Left ventricle myocardium inferior (tissue), 1 donor: Measurements from ENCODE around the gene ADH4. TPM values are rescaled to one million over a fixed set of nuclear protein-coding genes. Genes with fewer than 3 reads are reported as not detected.

ENCODE experiments used
- DNase-seq: peaks from one replicate; pipeline ENCODE4 v3.0.0-alpha.2; 2020
- H3K27ac ChIP-seq: fragments of 200-600 bp; replicated peaks from 2 replicates; pipeline ENCODE4 v1.8.0; 2021
- H3K27me3 ChIP-seq: fragments of 200-600 bp; 2 replicates; pipeline ENCODE4 v1.8.0; 2021; ENCODE audit warnings: low read depth
- H3K36me3 ChIP-seq: fragments of 200-600 bp; 2 replicates; pipeline ENCODE4 v1.8.0; 2021
- H3K4me1 ChIP-seq: fragments of 200-600 bp; 2 replicates; pipeline ENCODE4 v1.8.0; 2021
- H3K4me3 ChIP-seq: fragments of 200-600 bp; 2 replicates; pipeline ENCODE4 v1.8.0; 2021; ENCODE audit warnings: mild to moderate bottlenecking, moderate library complexity
- H3K9me3 ChIP-seq: fragments of 200-600 bp; replicated peaks from 2 replicates; pipeline ENCODE4 v1.8.0; 2021
- CTCF ChIP-seq: fragments of 200-600 bp; IDR thresholded peaks from 2 replicates; pipeline ENCODE4 v1.8.0; 2021; ENCODE audit warnings: antibody characterized with exemption, mild to moderate bottlenecking, borderline replicate concordance
- intact Hi-C: fragments of 100-400 bp; cut with micrococcal nuclease; formaldehyde crosslinking; loops from one replicate; pipeline ENCODE4 v1.11.0; 2022
- total RNA-seq: library from RNA; stranded (reverse); fragmentation: NEBNext Ultra II Directional; extraction: Animal tissue kit (Norgen Biotek cat#: 25700); gene quantifications from one replicate; pipeline ENCODE4 v1.2.1, GENCODE V29; 2021
- donor health status: DM: no; HTN: yes; CAD: no; lungs with severe emphysema.

The ADH4 gene
- total RNA-seq, 1 donor from 2014 or later: not detected

GRCh38 chr4:99079625-99080295, 64.3 kb downstream of the ADH4 start:
- Histone ChIP-seq H3K4me3 (no peak overlapping the region), H3K27me3 (no peaks in the 10 kb centered on the region), H3K4me1 (peaks cover 68% of the 10 kb centered on the region), H3K36me3 (peaks cover 97% of the 10 kb centered on the region), H3K27ac (peak overlapping the region; percentile 1), H3K9me3 (no peaks in the 10 kb centered on the region)
- intact Hi-C loops: no loop called here
- no peak for DNase-seq
- TF ChIP-seq CTCF: no peak

- intact Hi-C loops: no loop called here
- H3K27me3 ChIP-seq: no peaks in the 10 kb centered on the region
- peak overlapping the region; percentile 1 for H3K27ac ChIP-seq
- no peak overlapping the region for H3K4me3 ChIP-seq
- H3K4me1 ChIP-seq: peaks cover 62% of the 10 kb centered on the region
- no peaks in the 10 kb centered on the region for H3K9me3 ChIP-seq
- H3K36me3 ChIP-seq: peaks cover 97% of the 10 kb centered on the region
- no peak for DNase-seq
- TF ChIP-seq CTCF: no peak
These were observed 65.0 kb downstream of the ADH4 start for GRCh38 chr4:99078931-99079624.

- no peaks in the 10 kb centered on the region for H3K27me3 ChIP-seq
- H3K36me3 ChIP-seq: peaks cover 97% of the 10 kb centered on the region
- H3K4me3 ChIP-seq: no peak overlapping the region
- no peaks in the 10 kb centered on the region for H3K9me3 ChIP-seq
- DNase-seq: no peak
- peaks cover 57% of the 10 kb centered on the region for H3K4me1 ChIP-seq
- intact Hi-C loops: no loop called here
- H3K27ac ChIP-seq: no peak overlapping the region
- no peak for TF ChIP-seq CTCF
These were observed 65.8 kb downstream of the ADH4 start for GRCh38 chr4:99078336-99078735.

GRCh38 chr4:99077177-99077576, 66.9 kb downstream of the ADH4 start:
- Histone ChIP-seq H3K27me3 (no peaks in the 10 kb centered on the region), H3K27ac (peak overlapping the region; percentile 20), H3K9me3 (no peaks in the 10 kb centered on the region), H3K36me3 (peaks cover 98% of the 10 kb centered on the region), H3K4me3 (no peak overlapping the region), H3K4me1 (peaks cover 46% of the 10 kb centered on the region)
- intact Hi-C loops: no loop called here
- TF ChIP-seq CTCF: no peak
- no peak for DNase-seq

GRCh38 chr4:99076292-99076976, 67.7 kb downstream of the ADH4 start:
- H3K4me3 ChIP-seq: no peak overlapping the region
- no peak for DNase-seq
- no peaks in the 10 kb centered on the region for H3K27me3 ChIP-seq
- TF ChIP-seq CTCF: no peak
- peaks cover 99% of the 10 kb centered on the region for H3K36me3 ChIP-seq
- intact Hi-C loops: no loop called here
- peaks cover 41% of the 10 kb centered on the region for H3K4me1 ChIP-seq
- H3K27ac ChIP-seq: peak overlapping the region; percentile 32
- no peaks in the 10 kb centered on the region for H3K9me3 ChIP-seq
